Measurements from ENCODE around the gene FEM1B. TPM values are rescaled to one million over a fixed set of nuclear protein-coding genes. Genes with fewer than 3 reads are reported as not detected.

Gene FEM1B
- polyA plus RNA-seq, 4 donors: 50.1 to 66.4 (median 56.0) TPM

GRCh38 chr15:68281008-68281407 lies 3.5 kb downstream of the FEM1B start:
- DNase-seq (ENCODE audit: low read depth in 4 of 4, low spot score in 2 of 4): no peak

- no peak for DNase-seq (ENCODE audit: low read depth in 4 of 4, low spot score in 2 of 4)
Observed at GRCh38 chr15:68283401-68283800, 5.9 kb downstream of the FEM1B start.

GRCh38 chr15:68284616-68285258 lies 7.2 kb downstream of the FEM1B start:
- DNase-seq (ENCODE audit: low read depth in 4 of 4, low spot score in 2 of 4): no peak

GRCh38 chr15:68285259-68285980 lies 7.9 kb downstream of the FEM1B start:
- no peak for DNase-seq (ENCODE audit: low read depth in 4 of 4, low spot score in 2 of 4)

- DNase-seq (ENCODE audit: low read depth in 4 of 4, low spot score in 2 of 4): no peak
Observed at GRCh38 chr15:68286256-68286655, 8.7 kb downstream of the FEM1B start.

GRCh38 chr15:68289057-68289456 lies 11.5 kb downstream of the FEM1B start:
- no peak for DNase-seq (ENCODE audit: low read depth in 4 of 4, low spot score in 2 of 4)

GRCh38 chr15:68289621-68290352 lies 12.2 kb downstream of the FEM1B start:
- DNase-seq (ENCODE audit: low read depth in 4 of 4, low spot score in 2 of 4): no peak

- no peak for DNase-seq (ENCODE audit: low read depth in 4 of 4, low spot score in 2 of 4)
Observed at GRCh38 chr15:68290715-68291114, 13.2 kb downstream of the FEM1B start.

- DNase-seq (ENCODE audit: low read depth in 4 of 4, low spot score in 2 of 4): no peak
Observed at GRCh38 chr15:68292157-68292781, 14.7 kb downstream of the FEM1B start.

- no peak for DNase-seq (ENCODE audit: low read depth in 4 of 4, low spot score in 2 of 4)
Observed at GRCh38 chr15:68292967-68293366, 15.4 kb downstream of the FEM1B start.

GRCh38 chr15:68295014-68295805 lies 17.7 kb downstream of the FEM1B start:
- no peak for DNase-seq (ENCODE audit: low read depth in 4 of 4, low spot score in 2 of 4)

GRCh38 chr15:68298336-68298735 lies 20.8 kb downstream of the FEM1B start:
- no peak for DNase-seq (ENCODE audit: low read depth in 4 of 4, low spot score in 2 of 4)

GRCh38 chr15:68298882-68299381 lies 21.4 kb downstream of the FEM1B start:
- no peak for DNase-seq (ENCODE audit: low read depth in 4 of 4, low spot score in 2 of 4)

- no peak for DNase-seq (ENCODE audit: low read depth in 4 of 4, low spot score in 2 of 4)
Observed at GRCh38 chr15:68299436-68299835, 21.9 kb downstream of the FEM1B start.

GRCh38 chr15:68300115-68300940 lies 22.8 kb downstream of the FEM1B start:
- no peak for DNase-seq (ENCODE audit: low read depth in 4 of 4, low spot score in 2 of 4)

- no peak for DNase-seq (ENCODE audit: low read depth in 4 of 4, low spot score in 2 of 4)
Observed at GRCh38 chr15:68301301-68301700, 23.8 kb downstream of the FEM1B start.

- no peak for DNase-seq (ENCODE audit: low read depth in 4 of 4, low spot score in 2 of 4)
Observed at GRCh38 chr15:68302729-68303128, 25.2 kb downstream of the FEM1B start.

GRCh38 chr15:68303134-68303533 lies 25.6 kb downstream of the FEM1B start:
- no peak for DNase-seq (ENCODE audit: low read depth in 4 of 4, low spot score in 2 of 4)
